Measurements from ENCODE around the gene STRN3.

The STRN3 gene

DNA sequence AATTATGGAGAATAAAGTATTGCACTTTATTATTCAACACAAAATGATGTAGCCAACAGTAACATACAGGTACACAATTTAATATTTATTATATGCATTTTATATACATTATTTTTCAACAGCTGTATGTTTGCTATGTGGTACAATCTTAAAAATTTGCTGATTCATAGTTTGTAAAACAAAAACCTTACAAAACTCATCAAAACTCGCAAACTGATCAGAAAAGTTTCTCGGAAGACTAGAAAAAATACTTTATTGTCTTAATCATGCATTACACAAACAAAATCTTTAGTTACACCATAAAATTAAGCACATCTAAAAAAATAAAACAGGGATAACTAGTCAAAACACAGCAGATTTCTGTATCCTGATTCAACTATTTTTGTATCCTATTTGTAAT is 132.4 kb downstream of the STRN3 start:
- ChIA-PET CTCF (interaction anchor here (2.3 kb wide), 1 partner anchor 8 kb away, joined by 7 read pairs; no protein-coding TSS in a partner anchor), POLR2A (no interaction called here)
- no peak for DNase-seq (ENCODE audit: extremely low spot score)
- TF ChIP-seq CTCF (IDR thresholded peaks at IDR 0.05; ENCODE audit: control extremely low read depth, extremely low read depth, low read depth, missing control alignments): no peak

- TF ChIP-seq CTCF (IDR thresholded peaks at IDR 0.05; ENCODE audit: control extremely low read depth, extremely low read depth, low read depth, missing control alignments): no peak
- CTCF ChIA-PET: interaction anchor here (0.7 to 1.7 kb wide), 2 partner anchors 15 to 31 kb away, joined by 3 to 6 read pairs; partner anchors contain the start of gene COCH
- POLR2A ChIA-PET: no interaction called here
- DNase-seq (ENCODE audit: extremely low spot score): no peak
Observed at GRCh38 chr14:30889244-30889594, 137.0 kb downstream of the STRN3 start.

- CTCF ChIA-PET: interaction anchor here (1.1 to 1.7 kb wide), 2 partner anchors 10 to 15 kb away, joined by 5 to 6 read pairs; partner anchors contain the start of gene COCH
- POLR2A ChIA-PET: no interaction called here
Observed at GRCh38 chr14:30888480-30889243, 137.5 kb downstream of the STRN3 start.

GRCh38 chr14:30885840-30886740 is 140.1 kb downstream of the STRN3 start:
- DNase-seq (ENCODE audit: extremely low spot score): no peak
- TF ChIP-seq CTCF (IDR thresholded peaks at IDR 0.05; ENCODE audit: control extremely low read depth, extremely low read depth, low read depth, missing control alignments): no peak
- POLR2A ChIA-PET: no interaction called here
- CTCF ChIA-PET: interaction anchor here (0.8 to 2.2 kb wide), 4 partner anchors 9 to 45 kb away, joined by 3 to 11 read pairs (median 5); partner anchors contain the start of gene COCH

More at GRCh38 chr14:30888480-30889243, 137.5 kb downstream of the STRN3 start:
- TF ChIP-seq CTCF (IDR thresholded peaks at IDR 0.05; ENCODE audit: control extremely low read depth, extremely low read depth, low read depth, missing control alignments): no peak
- DNase-seq (ENCODE audit: extremely low spot score): no peak

- no peak for TF ChIP-seq CTCF (IDR thresholded peaks at IDR 0.05; ENCODE audit: control extremely low read depth, extremely low read depth, low read depth, missing control alignments)
- ChIA-PET POLR2A (no interaction called here), CTCF (no interaction called here)
- no peak for DNase-seq (ENCODE audit: extremely low spot score)
Observed at GRCh38 chr14:30884901-30885300, 141.3 kb downstream of the STRN3 start.

DNA sequence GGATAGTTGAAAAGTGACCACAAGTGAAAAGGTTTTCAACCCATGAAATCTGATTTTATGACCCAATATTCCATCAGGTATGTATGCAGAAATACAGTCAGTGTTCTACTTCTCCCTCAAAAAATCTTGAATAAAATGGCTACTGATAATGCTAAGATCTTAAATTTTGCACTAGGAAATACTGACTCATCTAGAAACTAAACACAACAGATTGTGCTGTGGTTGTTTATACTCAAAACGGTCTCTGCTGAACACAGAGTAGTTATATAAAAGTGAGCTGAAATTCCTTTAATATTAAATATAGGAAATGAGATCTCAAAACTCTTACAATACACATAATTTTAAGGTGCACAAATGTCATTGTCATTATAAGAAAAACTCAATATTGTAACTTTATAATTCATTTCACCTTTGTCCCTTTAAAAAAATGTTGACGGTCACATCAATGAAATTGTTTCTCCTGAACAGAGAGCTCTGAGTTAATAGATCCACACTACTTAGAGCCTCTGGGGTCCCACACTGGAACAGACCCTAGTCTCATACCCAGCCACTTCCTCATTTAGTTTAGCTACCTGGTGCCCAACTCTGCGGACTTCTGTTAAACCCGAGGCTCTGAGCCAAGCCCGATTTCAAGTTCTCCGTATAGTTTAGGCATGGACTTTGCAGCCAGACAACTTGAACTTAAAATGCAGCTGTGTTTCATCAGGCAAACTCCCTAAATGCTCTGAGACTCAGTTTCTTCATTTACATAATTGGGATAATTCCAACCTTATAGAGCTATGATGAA is 142.5 kb downstream of the STRN3 start:
- CTCF ChIA-PET: interaction anchor here (0.8 to 2.6 kb wide), 3 partner anchors 10 to 20 kb away, joined by 3 to 9 read pairs (median 5); partner anchors contain the start of gene COCH
- POLR2A ChIA-PET: no interaction called here
- DNase-seq (ENCODE audit: extremely low spot score): no peak
- no peak for TF ChIP-seq CTCF (IDR thresholded peaks at IDR 0.05; ENCODE audit: control extremely low read depth, extremely low read depth, low read depth, missing control alignments)

Data from GM10248 (cell line).